ENCODE data around the gene VPS33A. TPM values are rescaled to one million over a fixed set of nuclear protein-coding genes. Genes with fewer than 3 reads are reported as not detected.
"Not testable (repeated sequence)": the region's sequence is repeated elsewhere in the genome, so short reads cannot be mapped to it uniquely, and the experiment has no call there.

Gene VPS33A
- polyA plus RNA-seq, 1 experiment, result 13.2 TPM

DNA sequence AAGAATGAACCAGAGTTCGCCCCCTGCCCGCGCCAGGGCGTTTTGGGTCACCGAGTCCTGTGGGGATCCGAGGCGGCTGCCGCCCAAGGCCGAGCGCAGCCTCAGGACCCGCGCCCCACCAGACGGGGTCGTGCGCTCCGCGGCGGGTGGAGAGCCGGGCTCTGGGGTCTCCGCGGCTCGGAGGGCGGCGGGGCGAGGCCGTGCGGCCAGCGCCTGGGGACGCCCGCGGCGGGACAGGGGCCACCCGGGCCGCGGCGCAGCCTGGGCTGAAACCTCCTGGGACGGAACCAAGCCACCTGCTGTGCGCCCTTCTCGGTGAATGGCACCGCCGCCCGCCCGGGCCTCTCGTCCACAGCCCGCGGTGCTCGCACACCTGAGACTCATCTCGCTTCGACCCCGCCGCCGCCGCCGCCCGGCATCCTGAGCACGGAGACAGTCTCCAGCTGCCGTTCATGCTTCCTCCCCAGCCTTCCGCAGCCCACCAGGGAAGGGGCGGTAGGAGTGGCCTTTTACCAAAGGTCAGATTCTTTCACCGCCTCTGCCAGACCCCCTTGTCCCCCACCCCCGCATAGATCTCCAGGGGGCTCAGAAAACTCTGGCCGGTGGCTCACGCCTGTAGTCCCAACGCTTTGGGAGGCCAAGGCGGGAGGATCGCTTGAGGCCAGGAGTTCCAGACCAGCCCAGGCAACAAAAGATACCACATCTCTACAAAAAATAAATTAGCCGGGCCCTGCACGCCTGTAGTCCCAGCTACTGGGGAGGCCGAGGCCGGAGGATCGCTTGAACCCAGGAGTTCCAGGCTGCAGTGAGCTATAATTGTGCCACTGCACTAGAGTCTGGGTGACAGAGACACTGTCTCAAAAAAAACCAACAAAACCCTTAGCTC, 61.9 kb downstream of the VPS33A start:
- peak overlapping the region; percentile 52 for H3K4me3 ChIP-seq (ENCODE audit: low read depth, low read length)
- peaks cover 10% of the 10 kb centered on the region for H3K27me3 ChIP-seq (ENCODE audit: control insufficient read depth, insufficient read depth, low read length)
- POLR2A ChIA-PET, result no interaction called here
- DNase-seq (ENCODE audit: low read depth), result no peak
- TF ChIP-seq CTCF (IDR thresholded peaks at IDR 0.05; ENCODE audit: insufficient read depth, low read depth, low read length), result no peak
- CTCF ChIA-PET, result no interaction called here
- H3K36me3 ChIP-seq (ENCODE audit: control insufficient read depth, insufficient read depth, low read length), result peaks cover 14% of the 10 kb centered on the region

DNA sequence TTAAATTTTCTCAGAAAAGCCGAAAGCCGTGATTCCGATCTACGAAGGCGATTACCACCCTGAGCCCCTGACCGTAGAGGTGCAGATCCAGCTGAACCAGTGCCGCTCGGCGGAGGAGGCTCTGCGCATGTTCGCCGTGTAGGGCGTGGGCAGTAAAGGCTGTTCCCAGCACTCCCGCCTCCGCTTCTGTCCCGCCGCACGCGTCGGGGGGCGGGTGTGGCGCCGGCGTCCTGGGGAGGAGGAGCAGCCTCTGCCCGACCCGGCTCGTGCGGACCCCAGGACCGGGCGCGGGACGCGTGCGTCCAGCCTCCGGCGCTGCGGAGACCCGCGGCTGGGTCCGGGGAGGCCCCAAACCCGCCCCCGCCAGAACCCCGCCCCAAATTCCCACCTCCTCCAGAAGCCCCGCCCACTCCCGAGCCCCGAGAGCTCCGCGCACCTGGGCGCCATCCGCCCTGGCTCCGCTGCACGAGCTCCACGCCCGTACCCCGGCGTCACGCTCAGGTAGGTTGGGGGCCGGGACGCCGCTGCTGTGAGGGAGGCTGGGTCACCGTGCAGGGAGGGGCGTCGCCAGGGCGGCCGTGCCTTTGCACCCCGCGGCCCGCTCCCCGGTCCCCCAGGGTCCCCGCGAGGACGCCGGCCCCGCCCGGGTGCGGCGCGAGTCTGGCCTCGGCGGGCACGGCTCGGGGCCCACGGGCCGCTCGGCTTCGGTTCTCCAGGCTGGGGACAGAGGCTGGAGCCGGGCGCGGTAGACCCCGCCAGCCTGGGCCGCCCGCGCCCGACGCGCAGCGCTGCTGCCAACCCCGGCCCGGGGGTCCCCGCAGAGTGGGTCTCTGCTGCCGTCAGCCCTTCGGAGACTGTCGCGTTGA, 62.8 kb downstream of the VPS33A start, which contains the start of gene B3GNT4:
TSS of gene B3GNT4 (plus strand) at position 409 of the 866 bp plus-strand sequence. CDS start 910 bp downstream, outside the sequence.
- peak within 1 kb of the TSS; percentile 52 for H3K4me3 ChIP-seq (ENCODE audit: low read depth, low read length)
- H3K36me3 ChIP-seq (ENCODE audit: control insufficient read depth, insufficient read depth, low read length), result peaks cover 13% of the 10 kb centered on the region
- DNase-seq (ENCODE audit: low read depth), result no peak
- ChIA-PET POLR2A (no interaction called here), CTCF (interaction anchor here (0.5 kb wide), 1 partner anchor 881 kb away, joined by 3 read pairs; no protein-coding TSS in a partner anchor)
- peaks cover 10% of the 10 kb centered on the region for H3K27me3 ChIP-seq (ENCODE audit: control insufficient read depth, insufficient read depth, low read length)
- TF ChIP-seq CTCF (IDR thresholded peaks at IDR 0.05; ENCODE audit: insufficient read depth, low read depth, low read length), result no peak

DNA sequence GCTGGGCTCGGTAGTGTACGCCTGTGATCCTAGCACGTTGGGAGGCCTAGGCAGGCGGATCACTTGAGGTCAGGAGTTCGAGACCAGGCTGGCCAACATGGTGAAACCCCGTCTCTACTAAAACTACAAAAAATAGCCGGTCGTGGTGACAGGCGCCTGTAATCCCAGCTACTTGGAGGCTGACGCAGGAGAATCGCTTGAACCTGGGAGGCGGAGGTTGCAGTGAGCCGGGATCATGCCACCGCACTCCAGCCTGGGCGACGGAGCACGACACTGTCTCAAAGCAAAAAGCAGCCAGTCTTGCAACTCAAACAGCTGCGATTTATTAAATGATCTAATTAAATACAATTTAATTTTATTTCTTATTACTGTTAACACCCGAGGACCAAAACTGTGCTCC, 63.5 kb downstream of the VPS33A start:
- H3K36me3 ChIP-seq (ENCODE audit: control insufficient read depth, insufficient read depth, low read length); POLR2A ChIA-PET; DNase-seq (ENCODE audit: low read depth); H3K27me3 ChIP-seq (ENCODE audit: control insufficient read depth, insufficient read depth, low read length); CTCF ChIA-PET: not testable (repeated sequence)
- peak overlapping the region; percentile 52 for H3K4me3 ChIP-seq (ENCODE audit: low read depth, low read length)

- TF ChIP-seq CTCF (IDR thresholded peaks at IDR 0.05; ENCODE audit: insufficient read depth, low read depth, low read length), result no peak
- POLR2A ChIA-PET, result interaction anchor here (0.6 kb wide), 2 partner anchors 269 to 850 kb away, joined by 3 read pairs; partner anchors contain the start of gene ANAPC5
- Histone ChIP-seq H3K27me3 (ENCODE audit: control insufficient read depth, insufficient read depth, low read length) (peaks cover 10% of the 10 kb centered on the region), H3K4me3 (ENCODE audit: low read depth, low read length) (no peak overlapping the region), H3K36me3 (ENCODE audit: control insufficient read depth, insufficient read depth, low read length) (peaks cover 3% of the 10 kb centered on the region)
- CTCF ChIA-PET, result interaction anchor here (0.6 to 1.7 kb wide), 3 partner anchors 9 to 407 kb away, joined by 3 to 9 read pairs (median 3); no protein-coding TSS in a partner anchor
- no peak for DNase-seq (ENCODE audit: low read depth)
Measured at GRCh38 chr12:122202017-122202416, 64.3 kb downstream of the VPS33A start.

DNA sequence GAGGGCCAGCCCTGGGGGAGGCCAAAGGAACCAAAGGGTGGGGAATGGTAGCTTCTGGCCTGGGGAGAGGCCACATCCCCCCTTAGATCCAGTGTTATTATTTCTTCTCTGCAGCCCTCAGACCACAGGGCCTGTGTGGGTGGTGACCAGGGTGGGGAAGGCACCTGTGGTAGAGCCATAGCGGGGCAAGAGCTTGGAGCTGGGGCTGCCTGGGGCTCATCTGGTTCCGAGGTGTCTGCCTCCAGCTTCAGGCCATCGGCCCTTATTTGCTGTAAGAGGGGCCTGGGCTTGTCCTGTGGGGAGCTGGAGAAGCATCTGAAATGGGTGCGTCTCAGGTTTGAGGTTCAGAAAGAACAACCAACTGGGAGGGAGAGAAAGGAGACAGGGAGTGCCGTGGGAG, 64.9 kb downstream of the VPS33A start:
- no peaks in the 10 kb centered on the region for H3K36me3 ChIP-seq (ENCODE audit: control insufficient read depth, insufficient read depth, low read length)
- CTCF ChIA-PET, result interaction anchor here (0.6 to 1.7 kb wide), 3 partner anchors 8 to 407 kb away, joined by 3 to 9 read pairs (median 3); no protein-coding TSS in a partner anchor
- DNase-seq (ENCODE audit: low read depth), result no peak
- TF ChIP-seq CTCF (IDR thresholded peaks at IDR 0.05; ENCODE audit: insufficient read depth, low read depth, low read length), result no peak
- H3K4me3 ChIP-seq (ENCODE audit: low read depth, low read length), result no peak overlapping the region
- POLR2A ChIA-PET, result interaction anchor here (0.6 kb wide), 1 partner anchor 849 kb away, joined by 3 read pairs; the partner anchor contains the start of gene ANAPC5
- peaks cover 10% of the 10 kb centered on the region for H3K27me3 ChIP-seq (ENCODE audit: control insufficient read depth, insufficient read depth, low read length)

Data from BJ (cell line).